SH-SY5Y (cell line): ENCODE results near the gene MEAF6.

Experiments
- GATA2 ChIP-seq: IDR thresholded peaks from 2 replicates; pipeline ENCODE4 v1.6.1; 2011; ENCODE audit warnings: mild to moderate bottlenecking, low read depth, low read length
- GATA3 ChIP-seq: IDR thresholded peaks from 2 replicates; pipeline ENCODE4 v1.6.1; 2011; ENCODE audit warnings: low read depth, mild to moderate bottlenecking, low read length, moderate library complexity

GRCh38 chr1:37533317-37534093 is 18.9 kb upstream of the MEAF6 start:
- no peak for TF ChIP-seq GATA3
- no peak for TF ChIP-seq GATA2
